ENCODE data around the gene PHF21B. TPM values are rescaled to one million over a fixed set of nuclear protein-coding genes. Genes with fewer than 3 reads are reported as not detected.

The PHF21B gene
- total RNA-seq, 4 donors from 2014 or later = 0.17 to 0.62 TPM; not detected in 2

GRCh38 chr22:45031629-45032403 is 22.0 kb upstream of the PHF21B start:
- no peak for TF ChIP-seq POLR2A (IDR thresholded peaks at IDR 0.05)
- TF ChIP-seq CTCF (IDR thresholded peaks at IDR 0.05) = no peak
- DNase-seq (ENCODE audit: low spot score in 2 of 2) = no peak
- H3K4me3 ChIP-seq (ENCODE audit: low read depth, poor library complexity, severe bottlenecking) = no peak overlapping the region
- WGBS, 2 donors = 61 to 76% methylated on average over 1 of the region's 1 CpG
- intact Hi-C loops (cut with DNase I; ENCODE audit: low total_unique reads) = no loop called here

GRCh38 chr22:45029501-45029900 is 19.7 kb upstream of the PHF21B start:
- intact Hi-C loops (cut with DNase I; ENCODE audit: low total_unique reads) = no loop called here
- no peak for DNase-seq (ENCODE audit: low spot score in 2 of 2)
- no peak overlapping the region for H3K4me3 ChIP-seq (ENCODE audit: low read depth, poor library complexity, severe bottlenecking)
- WGBS, 2 donors = 81 to 85% methylated on average over 6 of the region's 6 CpGs
- TF ChIP-seq CTCF (IDR thresholded peaks at IDR 0.05) (no peak), POLR2A (IDR thresholded peaks at IDR 0.05) (no peak)

GRCh38 chr22:45026511-45026910 is 16.7 kb upstream of the PHF21B start:
- intact Hi-C loops (cut with DNase I; ENCODE audit: low total_unique reads) = no loop called here
- H3K4me3 ChIP-seq (ENCODE audit: low read depth, poor library complexity, severe bottlenecking) = peak overlapping the region; percentile 5
- DNase-seq (ENCODE audit: low spot score in 2 of 2) = no peak
- TF ChIP-seq CTCF (IDR thresholded peaks at IDR 0.05) = no peak
- TF ChIP-seq POLR2A (IDR thresholded peaks at IDR 0.05) = no peak
- WGBS, 2 donors = 73% methylated on average over 6 of the region's 6 CpGs

- 27 to 34% methylated on average over 9 of the region's 9 CpGs for WGBS, 2 donors
- intact Hi-C loops (cut with DNase I; ENCODE audit: low total_unique reads) = no loop called here
- DNase-seq (ENCODE audit: low spot score in 2 of 2) = no peak
- TF ChIP-seq POLR2A (IDR thresholded peaks at IDR 0.05) (no peak), CTCF (IDR thresholded peaks at IDR 0.05) (no peak)
- H3K4me3 ChIP-seq (ENCODE audit: low read depth, poor library complexity, severe bottlenecking) = no peak overlapping the region
Observed at GRCh38 chr22:45023431-45023830, 13.6 kb upstream of the PHF21B start.

- no peak overlapping the region for H3K4me3 ChIP-seq (ENCODE audit: low read depth, poor library complexity, severe bottlenecking)
- DNase-seq (ENCODE audit: low spot score in 2 of 2) = no peak
- intact Hi-C loops (cut with DNase I; ENCODE audit: low total_unique reads) = no loop called here
- 59 to 68% methylated on average over 16 of the region's 16 CpGs for WGBS, 2 donors
- TF ChIP-seq CTCF (IDR thresholded peaks at IDR 0.05) (no peak), POLR2A (IDR thresholded peaks at IDR 0.05) (no peak)
Observed at GRCh38 chr22:45019861-45020655, 10.3 kb upstream of the PHF21B start.
